ENCODE data around the gene PRRX1.
A peak's percentile ranks its signal among the peaks of the same experiment; 100 is the strongest.

Gene PRRX1

GRCh38 chr1:170664093-170664827, at the start of gene PRRX1:
PRRX1 (plus strand) TSS chr1:170664131; CDS start chr1:170664219, 88 bp downstream.
- peak; percentile 68 for DNase-seq (ENCODE audit: low read depth, low spot score)

- no peak for DNase-seq (ENCODE audit: low read depth, low spot score)
These were observed 46.2 kb upstream of the PRRX1 start for GRCh38 chr1:170617591-170618330.

- DNase-seq (ENCODE audit: low read depth, low spot score) = no peak
These were observed 45.5 kb upstream of the PRRX1 start for GRCh38 chr1:170618421-170618820.

DNA sequence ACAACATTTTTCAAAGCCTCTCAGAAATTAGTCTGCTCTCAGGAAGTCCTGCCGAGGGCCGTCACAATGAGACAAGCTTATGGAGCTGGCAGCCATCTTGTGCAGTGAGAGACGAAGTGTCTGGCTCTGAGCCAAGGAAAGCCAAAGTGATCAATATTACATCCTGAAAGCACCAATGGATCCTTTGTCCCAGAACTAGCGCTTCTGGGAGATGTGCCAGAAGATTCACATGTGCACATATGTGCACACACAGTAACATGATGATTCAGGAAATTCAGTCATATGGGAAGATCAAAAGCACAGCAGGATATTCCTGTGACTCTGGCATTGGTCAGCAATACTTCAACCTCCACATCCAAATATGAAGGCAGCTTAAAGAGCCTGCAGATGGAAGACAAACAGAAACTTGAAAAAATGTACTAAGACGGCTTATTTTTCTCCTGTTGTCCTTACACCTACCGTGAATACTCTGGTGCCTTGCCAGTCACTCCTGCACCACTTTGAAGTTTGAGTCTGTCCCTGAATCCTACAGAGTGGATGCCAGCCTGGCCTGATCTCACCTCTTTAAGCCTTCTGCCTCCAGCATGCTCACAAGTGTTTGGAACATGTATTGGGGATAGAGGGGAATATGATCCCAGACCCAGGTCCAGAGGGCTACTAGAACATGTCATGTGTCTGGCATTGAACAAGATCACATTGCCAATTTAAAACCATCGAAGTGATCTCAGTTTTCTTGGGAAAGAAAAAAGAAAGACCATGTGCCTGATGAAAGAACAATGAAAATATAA, 44.5 kb upstream of the PRRX1 start:
- DNase-seq (ENCODE audit: low read depth, low spot score) = no peak

GRCh38 chr1:170620164-170620563, 43.8 kb upstream of the PRRX1 start:
- DNase-seq (ENCODE audit: low read depth, low spot score) = no peak

DNA sequence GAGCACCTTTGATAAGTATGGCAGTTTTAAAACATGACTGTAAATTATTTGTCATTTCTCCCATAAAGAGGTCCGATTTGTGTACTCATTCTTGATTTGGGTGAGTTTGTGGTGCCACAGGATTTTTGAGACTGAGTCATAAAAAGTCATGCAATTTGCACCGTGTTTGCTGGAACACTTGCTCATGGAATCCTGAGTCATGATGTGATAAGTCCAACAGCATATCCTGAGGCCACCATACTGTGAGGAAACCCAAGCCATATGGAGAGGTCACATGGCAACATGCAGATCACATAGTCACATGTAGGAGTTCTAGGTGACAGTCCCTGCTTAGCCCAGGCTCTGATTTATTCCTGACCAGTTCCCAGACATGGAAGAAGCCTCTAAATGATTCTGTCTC, 40.8 kb upstream of the PRRX1 start:
- DNase-seq (ENCODE audit: low read depth, low spot score) = peak; percentile 61

DNA sequence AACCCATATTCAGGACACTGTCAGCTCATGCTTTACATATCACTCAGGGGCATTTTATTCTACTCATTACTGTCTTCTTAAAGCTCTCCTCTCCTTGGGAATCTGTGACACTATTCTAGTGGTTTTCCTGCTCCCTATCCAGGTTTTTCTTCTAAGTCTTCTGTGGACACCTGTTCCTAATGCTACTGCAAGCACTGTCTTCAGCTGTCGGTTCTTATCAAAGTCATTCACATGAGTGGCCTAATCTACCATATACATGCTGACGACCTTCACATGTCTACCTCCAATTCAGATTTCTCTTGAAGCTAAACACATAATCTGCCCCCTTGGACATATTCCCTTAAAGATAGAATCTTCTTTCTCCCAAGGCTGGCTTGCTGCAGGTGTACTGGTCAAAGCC, 39.8 kb upstream of the PRRX1 start:
- DNase-seq (ENCODE audit: low read depth, low spot score) = no peak

GRCh38 chr1:170630977-170631376, 33.0 kb upstream of the PRRX1 start:
- no peak for DNase-seq (ENCODE audit: low read depth, low spot score)

- peak; percentile 48 for DNase-seq (ENCODE audit: low read depth, low spot score)
These were observed 29.6 kb upstream of the PRRX1 start for GRCh38 chr1:170634293-170634692.

- DNase-seq (ENCODE audit: low read depth, low spot score) = no peak
These were observed 29.0 kb upstream of the PRRX1 start for GRCh38 chr1:170634824-170635410.

DNA sequence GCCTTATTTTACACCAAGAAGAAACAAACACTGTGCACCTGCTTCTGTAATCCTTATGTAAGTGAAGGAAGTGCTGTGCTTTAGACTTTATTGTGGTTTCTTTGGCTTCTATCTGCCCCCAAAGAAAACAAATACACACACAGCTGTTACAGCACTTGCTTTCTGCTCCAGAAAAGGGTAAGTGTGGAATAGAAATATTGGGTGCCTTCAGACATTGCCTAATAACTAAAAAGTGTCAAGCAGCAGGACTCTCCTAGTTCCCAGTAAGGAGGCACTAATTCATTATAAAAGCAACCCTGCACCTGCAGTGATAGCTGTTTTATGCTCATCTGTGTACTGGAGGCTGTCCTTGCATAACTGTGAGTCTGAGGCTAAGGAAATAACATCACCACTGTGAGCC, 23.4 kb upstream of the PRRX1 start:
- DNase-seq (ENCODE audit: low read depth, low spot score) = no peak

DNA sequence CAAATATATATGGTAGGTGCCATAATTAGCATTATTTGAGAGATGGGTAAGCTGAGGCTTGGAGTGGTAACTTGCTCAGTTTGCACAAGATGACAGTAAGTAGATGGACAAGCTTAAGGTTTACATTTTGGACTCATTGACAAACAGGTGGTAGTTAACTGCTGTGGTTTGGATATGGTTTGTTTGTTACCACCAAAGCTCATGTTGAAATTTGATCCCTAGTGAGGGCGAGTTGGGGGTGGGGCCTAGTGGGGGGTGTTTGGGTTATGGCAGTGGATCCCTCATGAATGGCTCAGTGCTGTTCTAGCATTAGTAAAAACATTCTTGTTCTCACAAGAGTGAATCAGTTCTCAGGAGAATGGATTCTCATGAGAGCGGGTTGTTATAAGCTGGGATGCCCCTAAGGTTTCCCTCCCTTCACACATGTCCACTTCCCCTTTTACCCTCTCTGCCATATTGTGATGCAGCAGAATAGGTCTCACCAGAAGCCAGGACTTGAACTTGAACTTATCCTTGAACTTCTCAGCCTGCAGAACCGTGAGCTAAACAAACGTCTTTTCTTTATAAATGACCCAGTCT, 6.6 kb upstream of the PRRX1 start:
- no peak for DNase-seq (ENCODE audit: low read depth, low spot score)

GRCh38 chr1:170659399-170660035, 4.4 kb upstream of the PRRX1 start:
- no peak for DNase-seq (ENCODE audit: low read depth, low spot score)

GRCh38 chr1:170660281-170660713, 3.6 kb upstream of the PRRX1 start:
- DNase-seq (ENCODE audit: low read depth, low spot score) = peak; percentile 35

- peak; percentile 55 for DNase-seq (ENCODE audit: low read depth, low spot score)
These were observed 2.9 kb upstream of the PRRX1 start for GRCh38 chr1:170660871-170661645.

- DNase-seq (ENCODE audit: low read depth, low spot score) = peak; percentile 69
These were observed 2.1 kb upstream of the PRRX1 start for GRCh38 chr1:170661646-170662411.

DNA sequence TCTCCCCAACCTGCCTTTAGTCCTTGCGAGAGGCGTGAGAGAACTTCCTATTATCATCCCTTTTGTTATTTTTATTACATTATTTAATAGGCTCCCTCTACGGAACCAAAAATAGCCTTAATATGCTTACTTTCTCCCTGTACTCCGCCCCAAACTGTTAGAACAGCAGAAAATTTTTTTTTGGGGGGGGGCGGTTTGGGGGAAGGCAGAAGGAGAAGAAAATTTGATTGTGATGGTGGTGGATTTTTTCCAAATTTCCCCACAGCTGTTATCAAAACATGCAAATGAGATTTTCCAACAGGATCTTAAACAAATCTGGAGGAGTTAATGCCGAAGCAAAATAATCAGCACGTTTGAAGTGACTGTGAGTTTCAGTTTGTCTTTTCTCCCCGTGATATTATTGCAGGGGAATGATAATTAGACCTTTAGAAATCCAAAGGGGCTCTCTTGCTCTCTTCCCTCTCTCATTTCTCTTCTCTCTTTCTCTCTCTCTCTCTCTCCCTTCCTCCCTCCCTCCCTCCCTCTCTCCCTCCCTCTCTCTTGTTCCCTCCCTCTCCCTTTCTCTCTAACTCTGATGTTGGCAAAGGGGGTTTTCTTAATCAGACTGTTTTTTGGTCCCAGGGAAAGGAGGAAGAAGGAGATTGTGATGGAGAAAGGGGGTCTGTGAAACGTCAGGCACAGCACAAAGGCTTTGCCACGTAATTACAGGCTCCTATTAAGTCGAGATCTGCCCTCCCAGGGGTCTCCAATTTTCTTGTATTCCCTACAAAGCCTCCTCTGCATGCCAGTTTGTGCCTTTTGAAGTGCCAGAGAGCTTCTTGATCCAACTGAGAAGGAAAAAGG, 1.1 kb upstream of the PRRX1 start:
- DNase-seq (ENCODE audit: low read depth, low spot score) = peak; percentile 55

DNA sequence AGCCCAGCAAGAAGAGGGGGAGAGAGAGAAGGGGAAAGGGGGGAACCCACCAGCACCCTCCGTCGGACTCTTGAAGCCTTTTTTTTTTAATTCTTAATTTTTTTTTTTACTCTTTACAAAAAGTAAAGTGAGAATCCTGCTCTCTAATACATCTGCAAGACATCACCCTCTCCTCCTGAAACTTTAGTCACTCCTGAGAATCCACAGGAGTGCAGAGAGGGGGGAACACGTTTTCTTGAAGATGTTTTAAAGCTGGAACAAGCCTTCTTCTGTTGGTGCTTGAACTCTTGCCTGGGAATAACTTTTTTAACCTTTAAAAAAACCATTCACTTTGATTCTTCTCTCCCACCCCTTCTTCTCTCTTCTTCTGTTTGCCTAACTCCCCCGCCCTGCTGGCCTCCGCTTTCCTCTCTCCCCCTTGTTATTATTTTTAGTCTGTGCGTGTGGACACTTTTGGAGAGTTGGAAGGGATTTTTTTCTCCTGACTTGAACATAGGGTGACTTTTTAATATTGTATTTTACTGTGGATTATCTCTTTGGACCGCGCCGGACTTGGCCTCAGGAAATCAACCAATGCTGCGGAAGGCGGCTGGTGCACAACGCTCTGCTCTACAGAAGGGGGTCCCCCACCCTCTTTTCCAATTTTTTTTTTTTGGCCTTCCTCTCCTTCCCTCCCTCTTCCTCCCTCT, 383 bp upstream of the PRRX1 start:
- peak; percentile 45 for DNase-seq (ENCODE audit: low read depth, low spot score)
